GM19372 (cell line): ENCODE results near the gene RANBP17.

Experiments
- ATAC-seq: cut with Tn5 transposase; IDR thresholded peaks from one replicate; pipeline ENCODE4 v1.9.1; 2021; ENCODE audit warnings: mild to moderate bottlenecking, low read depth, moderate library complexity; ENCODE audit not compliant: unreplicated experiment

Gene RANBP17

DNA sequence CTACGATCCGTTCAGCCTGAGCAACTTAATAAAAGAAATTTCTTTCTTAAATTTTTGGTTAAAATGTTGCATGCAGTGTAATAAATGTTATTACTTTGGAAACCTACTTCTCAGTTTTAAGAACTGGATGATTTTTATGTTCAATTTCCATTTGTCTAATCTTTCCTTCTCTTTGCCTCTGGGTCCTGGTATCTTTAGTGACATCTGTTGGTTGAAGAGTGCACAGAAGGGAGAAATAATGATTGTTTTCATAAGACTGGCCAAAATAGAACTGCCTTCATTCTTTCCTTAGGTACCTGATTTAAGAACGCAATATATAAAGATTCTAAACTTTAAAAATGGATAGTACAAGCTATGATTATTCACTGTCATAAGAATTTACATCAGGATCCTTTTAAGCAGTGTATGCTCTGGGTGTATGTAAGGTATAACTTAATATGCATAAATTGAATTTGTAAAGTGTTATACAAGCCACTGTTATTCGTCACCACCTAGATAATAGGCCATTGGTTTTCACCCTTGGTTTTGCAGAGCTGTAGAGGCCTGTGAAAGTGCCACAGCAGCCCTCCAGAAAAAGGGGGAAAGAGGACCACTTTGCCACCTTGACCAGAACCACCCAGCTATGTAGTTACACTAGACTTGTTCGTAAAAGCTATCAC lies 364.4 kb downstream of the RANBP17 start:
- no peak for ATAC-seq

DNA sequence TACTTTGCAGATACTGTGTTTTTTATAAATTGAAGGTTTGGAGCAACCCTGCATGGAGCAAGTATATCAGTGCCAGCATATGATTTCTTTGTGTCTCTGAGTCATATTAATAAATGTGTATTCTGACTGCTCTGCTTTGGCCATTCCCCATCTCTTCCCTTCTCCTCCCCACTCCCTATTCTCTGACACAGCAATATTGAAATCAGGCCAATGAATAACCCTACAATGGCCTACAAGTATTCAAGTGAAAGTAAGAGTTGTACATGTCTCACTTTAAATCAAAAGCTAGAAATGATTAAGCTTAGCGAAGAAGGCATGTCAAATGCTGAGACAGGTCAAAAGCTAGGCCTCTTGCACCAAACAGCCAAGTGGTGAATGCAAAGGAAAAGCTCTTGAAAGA lies 365.0 kb downstream of the RANBP17 start:
- ATAC-seq = no peak

DNA sequence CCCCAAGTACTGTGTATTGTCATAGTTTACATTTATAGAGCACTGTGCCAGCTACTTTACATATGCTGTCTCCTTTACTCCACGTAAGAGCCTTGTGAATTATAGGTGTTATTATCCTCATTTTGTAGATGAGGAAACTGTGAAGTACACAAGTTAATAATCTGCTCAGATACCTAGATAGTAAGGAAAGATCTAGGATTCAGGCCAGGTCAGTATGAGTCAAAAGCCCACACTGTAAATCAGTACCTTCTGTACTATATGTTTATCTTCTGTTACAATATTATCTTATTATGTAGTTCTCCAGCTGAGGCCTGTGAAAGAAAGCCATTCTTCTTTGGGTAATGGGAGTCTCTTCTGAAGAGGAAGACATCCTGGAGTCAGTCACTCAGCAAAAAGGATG lies 374.8 kb downstream of the RANBP17 start:
- no peak for ATAC-seq

DNA sequence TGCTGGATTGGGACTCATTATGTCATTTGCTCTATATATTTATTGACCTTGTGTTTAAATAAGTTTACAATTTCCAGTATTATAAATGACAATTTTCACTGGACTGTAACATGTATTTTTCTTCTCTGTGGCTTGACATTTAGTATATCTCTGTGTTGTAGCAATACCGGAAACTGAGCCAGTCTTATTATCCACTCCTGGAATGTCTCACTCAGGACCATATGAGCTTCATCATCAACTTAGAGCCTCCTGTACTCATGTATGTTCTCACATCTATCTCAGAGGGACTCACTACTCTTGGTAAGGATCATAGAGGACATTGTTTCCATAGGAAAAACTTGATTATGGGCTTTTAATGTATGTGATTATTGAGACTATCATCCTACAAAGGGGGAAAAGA lies 380.7 kb downstream of the RANBP17 start:
- no peak for ATAC-seq

DNA sequence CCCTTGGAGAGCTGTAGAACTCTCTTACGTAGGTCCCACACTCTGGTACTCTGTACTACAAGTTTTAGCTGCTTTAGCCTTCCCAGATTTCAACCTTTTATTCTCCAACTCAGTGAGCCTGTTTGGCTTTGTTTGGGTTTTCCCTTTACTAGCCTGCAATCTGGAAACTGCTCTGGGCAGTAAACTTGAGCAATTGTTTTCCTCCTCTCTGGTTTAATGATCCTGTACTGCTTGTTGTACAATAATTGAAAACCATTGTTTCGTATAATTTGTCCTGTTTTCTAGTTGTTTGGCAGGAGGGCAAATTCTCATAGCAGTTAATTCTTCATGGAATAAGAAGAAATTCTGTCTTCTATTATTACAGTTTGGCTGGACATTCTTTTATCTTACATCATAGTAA lies 384.4 kb downstream of the RANBP17 start:
- ATAC-seq = no peak

DNA sequence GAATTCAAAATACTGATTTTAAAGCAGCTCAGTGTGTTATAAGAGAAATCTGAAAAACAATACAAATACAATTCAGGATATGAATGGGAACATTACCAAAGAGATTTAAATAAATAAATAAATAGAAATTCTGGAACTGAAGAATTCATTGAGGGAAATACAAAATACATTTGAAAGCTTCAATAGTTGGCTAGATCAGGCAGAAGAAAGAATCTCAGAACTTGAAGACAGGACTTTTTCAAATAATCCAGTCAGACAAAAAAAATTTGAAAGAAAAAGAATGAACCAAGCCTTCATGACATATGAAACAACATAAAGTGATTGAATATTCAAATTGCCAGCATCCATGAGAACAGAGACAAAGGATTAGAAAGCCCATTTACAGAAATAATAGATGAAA lies 387.6 kb downstream of the RANBP17 start:
- ATAC-seq = no peak

DNA sequence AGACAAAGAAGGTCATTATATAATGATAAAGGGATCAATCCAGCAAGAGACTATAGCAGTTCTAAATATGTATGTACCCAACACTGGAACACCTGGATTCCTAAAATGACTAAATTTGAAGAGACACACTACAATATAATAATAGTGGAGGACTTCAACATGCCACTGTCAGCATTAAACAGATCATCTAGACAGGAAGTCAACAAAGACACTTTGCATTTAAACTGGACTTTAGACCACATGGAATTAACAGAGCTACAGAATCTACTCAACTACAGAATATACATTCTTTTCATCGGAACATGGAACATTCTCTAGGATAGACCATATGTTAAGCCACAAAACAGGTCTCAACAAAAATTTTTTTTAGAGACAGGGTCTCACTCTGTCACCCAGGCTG lies 388.9 kb downstream of the RANBP17 start:
- no peak for ATAC-seq

DNA sequence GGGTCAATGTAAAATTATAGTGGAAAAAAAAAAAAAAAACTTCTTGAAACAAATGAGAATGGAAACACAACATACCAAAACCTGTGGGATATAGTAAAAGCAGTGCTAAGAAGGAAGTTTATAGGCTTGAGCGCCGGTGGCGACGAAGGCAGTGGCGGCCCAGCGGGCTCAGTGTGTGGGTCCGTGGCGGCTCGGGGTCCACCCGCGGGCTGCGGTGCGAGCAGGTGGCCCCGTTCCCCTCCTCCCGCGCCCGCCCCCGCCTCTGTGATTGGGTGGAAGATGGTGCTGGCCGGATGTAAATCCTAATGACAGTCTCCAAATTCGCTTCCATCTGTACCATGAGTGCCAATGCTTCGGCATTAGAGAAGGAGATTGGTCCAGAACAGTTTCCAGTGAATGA lies 389.7 kb downstream of the RANBP17 start:
- no peak for ATAC-seq

DNA sequence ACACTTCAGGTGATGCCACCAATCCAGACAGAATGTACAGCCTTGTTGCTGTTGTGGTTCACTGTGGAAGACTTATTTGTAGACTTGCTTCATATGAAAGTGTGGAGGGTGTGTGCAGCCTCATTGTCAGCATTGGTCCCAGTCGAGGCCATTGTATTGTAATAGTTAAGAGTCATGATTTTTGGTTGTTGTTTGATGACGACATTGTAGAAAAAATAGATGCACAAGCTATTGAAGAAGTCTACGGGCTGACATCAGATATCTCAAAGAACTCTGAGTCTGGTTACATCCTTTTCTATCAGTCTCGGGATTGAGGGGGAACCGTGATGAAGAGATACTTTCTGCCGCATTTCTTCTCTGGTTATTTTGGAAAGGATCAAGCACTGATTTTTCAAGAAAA lies 390.9 kb downstream of the RANBP17 start:
- no peak for ATAC-seq

DNA sequence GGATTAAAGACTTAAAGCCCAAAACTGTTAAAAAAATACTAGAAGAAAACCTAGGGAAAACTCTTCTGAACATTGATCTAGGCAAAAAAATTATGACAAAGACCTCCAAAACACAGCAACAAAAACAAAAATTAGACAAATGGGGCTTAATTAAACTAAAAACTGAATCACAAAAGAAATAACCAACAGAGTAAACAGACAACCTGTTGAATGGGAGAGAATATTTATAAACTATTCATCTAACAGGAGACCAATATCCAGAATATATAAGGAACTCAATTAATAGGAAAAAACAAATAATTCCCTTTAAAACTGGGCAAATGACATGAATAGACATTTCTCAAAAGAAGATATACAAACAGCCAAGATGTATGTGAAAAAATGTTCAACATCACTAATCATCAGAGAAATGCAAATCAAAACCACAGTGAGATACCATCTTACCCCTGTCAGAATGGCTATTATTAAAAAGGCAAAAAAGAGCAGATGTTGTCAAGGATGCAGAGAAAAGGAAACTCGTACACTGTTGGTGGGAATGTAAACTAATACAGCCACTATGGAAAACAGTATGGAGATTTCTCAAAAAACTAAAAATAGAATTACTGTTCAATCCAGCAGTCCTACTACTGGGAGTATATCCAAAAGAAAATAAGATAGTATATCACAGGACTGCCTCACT lies 397.1 kb downstream of the RANBP17 start:
- no peak for ATAC-seq

DNA sequence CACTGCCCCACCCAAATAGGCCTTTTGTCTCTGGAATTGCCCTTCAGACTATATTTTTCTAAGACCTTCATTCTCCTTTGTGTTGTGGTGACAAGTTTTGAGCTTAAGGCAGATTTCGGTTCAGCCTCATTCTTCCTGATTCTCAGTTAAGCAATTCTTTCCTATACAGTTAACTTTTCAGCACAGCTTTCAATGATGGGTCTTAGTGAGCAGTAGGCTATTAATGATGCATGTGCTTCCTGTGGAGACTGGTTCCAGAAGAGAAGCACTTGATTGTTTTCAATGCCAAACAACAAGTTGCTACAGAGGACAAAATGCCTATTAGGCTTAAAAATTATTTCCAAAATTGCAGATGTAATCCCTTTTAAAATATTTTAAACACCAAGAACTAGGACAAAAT lies 399.5 kb downstream of the RANBP17 start:
- no peak for ATAC-seq

DNA sequence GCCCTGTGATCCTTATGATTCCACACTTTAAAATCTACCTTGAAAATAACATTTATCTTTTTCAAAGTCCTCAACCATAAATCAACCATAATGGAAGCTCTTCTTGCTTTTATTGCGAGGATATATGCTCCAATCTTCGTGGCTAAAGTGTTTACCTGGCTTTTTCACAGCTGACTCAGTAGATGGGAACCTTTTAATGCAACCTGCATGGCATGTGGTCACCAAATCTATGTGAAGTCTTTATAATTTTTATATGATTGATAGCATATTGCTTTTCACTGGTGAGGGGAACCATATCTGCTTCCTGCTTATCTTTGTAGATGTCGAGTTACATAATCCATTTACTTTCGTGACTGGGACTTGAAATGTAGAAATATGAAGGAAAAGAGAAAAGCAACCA lies 400.1 kb downstream of the RANBP17 start:
- no peak for ATAC-seq

DNA sequence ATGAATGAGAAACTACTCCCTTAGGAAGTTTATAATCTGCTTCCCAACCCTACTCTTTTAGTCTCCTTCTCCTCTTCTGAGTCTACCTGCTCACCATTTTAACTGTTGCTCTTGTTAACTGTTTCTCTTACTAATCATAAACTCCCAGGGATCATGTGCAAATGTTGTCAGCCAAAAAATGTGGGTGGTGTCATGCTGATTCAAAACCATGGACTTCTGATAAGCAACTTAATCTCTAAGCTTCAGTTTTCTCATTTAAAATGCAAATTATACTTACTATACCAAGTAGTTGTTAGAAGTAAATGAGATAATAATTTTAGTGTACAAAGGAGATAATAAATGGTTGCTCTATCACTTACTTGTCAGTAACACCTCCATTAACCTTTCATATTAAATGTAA lies 401.4 kb downstream of the RANBP17 start:
- ATAC-seq = no peak

DNA sequence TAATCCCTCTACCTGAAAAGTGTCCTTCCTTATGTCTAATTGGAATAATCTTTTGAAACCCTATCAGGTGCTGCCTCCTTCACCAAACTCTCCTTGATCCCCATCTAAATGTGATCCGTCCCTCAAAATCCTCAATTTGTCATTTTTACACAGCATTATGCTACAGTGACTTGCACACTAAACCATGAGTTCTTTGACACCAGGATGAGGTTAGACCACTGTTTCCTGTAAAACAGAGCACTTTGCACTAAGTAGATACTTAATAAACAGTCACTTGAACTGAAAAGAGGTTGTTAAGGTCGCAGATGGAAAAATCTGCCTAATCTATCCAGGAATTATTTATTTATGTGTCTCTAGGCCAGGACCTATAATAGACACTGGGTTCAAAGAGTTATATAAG lies 403.0 kb downstream of the RANBP17 start:
- ATAC-seq = no peak

DNA sequence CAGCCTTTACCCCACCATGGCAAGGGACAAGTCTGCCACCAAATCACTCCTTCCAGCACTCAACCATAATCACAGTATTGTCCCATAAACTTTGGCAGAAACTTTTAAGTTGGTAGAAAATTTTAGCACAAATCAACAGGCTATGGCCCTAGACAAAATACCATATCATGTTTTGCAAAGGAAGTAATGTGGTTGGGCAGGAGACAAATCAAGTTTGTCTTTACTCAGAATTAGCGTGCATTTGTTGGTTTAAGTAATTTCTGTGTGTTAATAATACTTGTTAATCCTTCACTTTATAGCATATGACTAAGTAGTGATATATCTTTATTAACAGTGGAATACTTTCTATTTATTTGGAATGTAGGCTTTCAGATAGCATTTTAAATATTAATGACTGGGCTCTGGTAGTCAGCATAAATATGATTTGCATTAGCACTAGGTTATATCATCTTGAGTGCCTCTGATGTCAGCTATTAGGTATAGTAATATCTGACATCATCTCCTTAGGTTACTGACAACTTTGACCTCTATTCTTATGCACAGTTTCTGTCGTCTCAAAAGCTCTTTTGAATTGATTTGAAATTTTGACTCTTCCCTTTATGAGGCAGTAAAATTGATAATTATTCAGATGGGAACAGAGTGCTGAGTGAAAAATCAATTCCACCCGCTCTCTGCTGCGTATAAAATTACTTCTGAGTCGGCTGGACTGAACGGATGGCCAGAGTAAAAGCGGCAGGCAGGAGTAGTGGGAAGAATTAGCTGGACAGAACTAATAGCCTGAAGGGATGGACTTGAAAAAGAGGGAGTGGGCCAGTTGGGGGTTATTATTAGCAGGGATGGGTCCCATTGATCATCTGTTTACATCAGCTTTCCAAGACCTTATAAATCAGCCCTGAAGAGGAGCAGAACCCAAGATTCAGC lies 407.1 kb downstream of the RANBP17 start:
- ATAC-seq = no peak

DNA sequence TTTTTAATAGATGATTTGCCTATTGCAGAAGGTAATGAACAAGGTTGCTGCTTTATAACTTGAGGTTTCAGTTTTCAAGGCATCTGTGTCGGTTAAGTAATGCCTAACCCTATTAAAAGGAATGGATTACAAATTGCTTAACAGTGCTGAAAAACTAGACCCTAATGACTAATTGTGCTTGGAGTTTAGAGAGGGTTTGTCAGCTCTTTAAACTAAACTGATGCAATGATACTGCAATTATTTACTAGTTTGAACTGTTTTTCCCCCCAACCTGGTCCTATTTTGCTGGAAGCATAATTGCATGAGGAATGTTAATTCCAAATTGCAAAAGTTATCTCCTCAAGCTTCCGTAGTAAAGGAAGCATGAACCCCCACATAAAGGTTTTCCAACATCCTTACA lies 407.9 kb downstream of the RANBP17 start:
- no peak for ATAC-seq

DNA sequence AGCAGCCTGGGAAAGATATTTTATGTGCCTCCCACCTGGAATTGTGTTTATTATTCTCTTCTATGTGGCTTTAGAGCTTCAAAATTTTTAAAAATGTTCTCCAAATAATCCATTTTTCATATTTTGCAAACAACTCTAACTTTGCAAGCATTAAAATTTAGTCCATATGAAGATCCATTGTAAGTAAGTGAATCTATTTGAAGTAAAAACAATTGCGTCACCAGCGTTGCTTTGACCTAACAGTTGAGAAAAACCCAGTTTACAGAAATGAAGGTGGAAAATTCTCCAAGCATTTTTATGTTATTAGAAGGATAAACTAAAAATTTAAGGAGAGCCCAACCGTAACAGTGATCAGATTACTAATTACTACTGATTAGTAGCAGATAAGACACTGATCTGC lies 408.3 kb downstream of the RANBP17 start:
- no peak for ATAC-seq

DNA sequence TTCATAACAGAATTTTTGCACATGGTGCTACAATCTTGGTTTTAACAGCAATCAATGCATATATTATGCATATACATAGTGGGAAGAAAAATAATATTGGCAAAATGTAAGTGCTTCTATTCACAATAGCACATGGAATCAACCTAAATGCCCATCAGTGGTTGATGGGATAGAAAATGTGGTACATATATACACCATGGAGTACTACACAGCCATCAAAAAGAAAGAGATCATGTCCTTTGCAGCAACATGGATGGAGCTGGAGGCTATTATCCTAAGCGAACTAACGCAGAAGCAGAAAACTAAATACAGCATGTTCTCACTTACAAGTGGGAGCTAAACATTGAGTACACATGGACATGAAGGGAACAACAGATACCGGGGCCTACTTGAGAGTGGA lies 410.0 kb downstream of the RANBP17 start:
- no peak for ATAC-seq

DNA sequence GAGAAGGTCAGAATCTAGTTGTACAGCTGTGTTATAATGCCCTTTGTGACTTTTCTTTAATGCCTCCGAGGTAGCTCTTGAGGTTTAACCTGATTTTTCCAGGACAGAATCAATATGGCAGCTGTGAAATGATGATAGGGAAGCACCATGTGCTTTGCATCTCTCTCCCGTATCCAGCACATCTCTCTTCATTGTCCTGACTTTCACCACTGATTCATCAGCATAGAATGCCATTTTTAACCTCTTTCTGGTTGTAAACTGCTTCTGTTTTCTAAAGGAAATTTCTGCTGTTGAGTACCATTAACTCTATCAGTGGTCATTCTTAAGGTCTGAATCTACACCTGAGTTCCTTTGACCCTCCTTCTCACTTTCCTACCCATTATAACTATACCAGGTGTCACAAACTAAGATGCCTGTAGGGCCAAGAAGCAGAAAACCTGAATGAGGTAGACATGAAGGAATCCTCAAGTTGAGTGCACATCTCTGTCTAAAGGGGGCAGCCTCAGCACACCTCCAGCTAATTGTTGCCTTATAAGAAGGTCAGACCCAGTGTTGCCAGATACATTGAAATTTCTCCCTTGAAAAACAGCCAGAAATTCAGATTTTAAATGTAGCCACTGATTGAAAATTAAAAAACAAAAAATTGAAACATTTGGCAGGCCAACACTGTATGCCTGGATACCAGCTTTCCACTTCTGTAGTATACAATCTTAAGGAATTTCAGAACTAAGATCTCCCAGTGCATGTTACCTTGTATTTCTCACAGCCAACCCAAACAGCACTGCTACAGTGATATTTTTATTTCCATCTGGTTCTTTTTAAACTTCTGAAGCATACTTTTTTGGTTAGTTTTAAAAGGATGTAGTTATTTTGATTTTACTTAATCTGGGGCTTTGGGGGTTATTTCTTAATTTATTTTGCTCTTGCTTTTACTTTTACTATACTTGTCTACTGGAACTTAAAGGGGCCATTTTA lies 411.5 kb downstream of the RANBP17 start:
- no peak for ATAC-seq

DNA sequence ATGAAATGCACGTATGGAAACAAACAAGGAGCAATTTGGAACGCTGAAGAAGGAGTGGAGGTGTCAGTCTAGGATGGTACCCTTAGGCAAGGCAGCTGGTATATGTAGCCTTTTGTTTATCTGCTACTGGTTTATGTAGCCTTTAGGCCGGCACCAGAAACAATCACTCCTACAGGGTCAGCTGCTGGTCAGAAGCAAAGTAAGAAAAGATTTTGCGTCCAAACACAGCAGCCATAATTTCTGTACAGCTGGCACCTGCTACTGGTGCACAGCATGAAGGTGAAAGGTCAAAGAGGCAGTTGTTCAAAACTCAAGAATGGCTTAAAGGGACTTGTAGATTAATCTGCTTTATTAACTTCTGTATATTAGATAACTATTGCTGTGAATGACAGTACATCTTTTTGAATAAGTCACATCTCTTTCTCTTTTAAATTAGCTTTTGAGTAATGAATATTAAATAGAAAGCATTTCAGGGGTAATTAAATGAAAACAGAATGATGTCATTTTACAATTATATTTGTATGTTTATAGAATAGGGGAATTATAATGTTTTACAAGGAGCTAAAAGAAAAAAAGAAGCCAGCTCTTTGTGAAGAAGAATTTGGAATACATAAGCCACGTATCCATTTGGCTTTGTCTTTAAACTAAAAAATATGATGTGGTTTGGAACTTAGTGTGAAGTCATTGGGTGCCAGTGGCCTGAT lies 414.2 kb downstream of the RANBP17 start:
- ATAC-seq = no peak
